Lower lobe of right lung (tissue), 2 donors: ENCODE measurements around the gene MROH8. TPM values are rescaled to one million over a fixed set of nuclear protein-coding genes. Genes with fewer than 3 reads are reported as not detected.
"Not testable (repeated sequence)": the region's sequence is repeated elsewhere in the genome, so short reads cannot be mapped to it uniquely, and the experiment has no call there.

ENCODE experiments used
- ATAC-seq, 2 donors: fragments of 200-7000 bp; cut with Tn5 transposase; one replicate each; pipeline ENCODE4 v1.9.1; 2020 to 2022; ENCODE audit warnings: mild to moderate bottlenecking in 2 of 2, moderate library complexity in 2 of 2
- DNase-seq: peaks from one replicate; pipeline ENCODE4 v3.0.0-alpha.2; 2020
- H3K27ac ChIP-seq: fragments of 200-600 bp; one replicate; pipeline ENCODE4 v1.8.0; 2022
- H3K27me3 ChIP-seq: fragments of 200-600 bp; one replicate; pipeline ENCODE4 v1.8.0; 2022; ENCODE audit warnings: low read depth
- H3K36me3 ChIP-seq: fragments of 200-600 bp; one replicate; pipeline ENCODE4 v1.8.0; 2022; ENCODE audit warnings: mild to moderate bottlenecking
- H3K4me1 ChIP-seq: fragments of 200-600 bp; one replicate; pipeline ENCODE4 v1.8.0; 2022
- H3K4me3 ChIP-seq: fragments of 200-600 bp; one replicate; pipeline ENCODE4 v1.8.0; 2022; ENCODE audit warnings: mild to moderate bottlenecking
- H3K9me3 ChIP-seq: fragments of 200-600 bp; one replicate; pipeline ENCODE4 v1.8.0; 2022
- intact Hi-C: fragments of 100-400 bp; cut with DNase I; formaldehyde crosslinking; loops from one replicate; pipeline ENCODE4 v1.11.0; 2022
- total RNA-seq: library from RNA; stranded (reverse); fragmentation: NEBNext Ultra II Directional; extraction: Animal tissue kit (Norgen Biotek cat#: 25700); gene quantifications from one replicate; pipeline ENCODE4 v1.2.1, GENCODE V29; 2021
- TF ChIP-seq, protein P1 (sequence below): fragments of 200-600 bp; IDR thresholded peaks from one replicate; pipeline ENCODE4 v1.8.0; 2022; ENCODE audit warnings: antibody characterized with exemption, mild to moderate bottlenecking
- donor health status: DM: no; HTN: yes; CAD: no; lungs with severe emphysema.

Gene MROH8
- total RNA-seq, 1 donor from 2014 or later: 3.9 TPM

DNA sequence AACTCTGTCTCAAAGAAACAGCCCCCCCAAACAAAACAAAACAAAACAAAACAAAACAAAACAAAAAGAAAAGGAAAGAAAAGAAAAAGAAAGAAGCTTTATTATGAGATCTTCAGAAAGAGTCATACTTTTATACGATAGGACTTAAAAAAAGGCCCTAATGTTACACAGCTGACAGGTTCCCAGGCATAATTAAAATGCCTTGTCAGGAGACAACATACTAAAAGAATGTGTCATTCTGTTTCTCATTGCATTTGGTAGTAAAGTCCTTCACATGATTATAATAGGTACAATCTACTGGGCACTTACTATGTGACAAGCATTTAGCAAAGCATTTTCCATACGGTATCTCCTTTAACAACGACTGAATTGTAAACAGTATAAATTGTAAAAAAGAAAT lies 36.6 kb downstream of the MROH8 start:
- Histone ChIP-seq H3K4me3 (no peak overlapping the region), H3K27me3 (no peaks in the 10 kb centered on the region), H3K4me1 (no peaks in the 10 kb centered on the region), H3K36me3 (no peaks in the 10 kb centered on the region), H3K9me3 (no peaks in the 10 kb centered on the region), H3K27ac (no peak overlapping the region)
- no peak for DNase-seq
- intact Hi-C loops: no loop called here
- TF ChIP-seq, protein P1, sequence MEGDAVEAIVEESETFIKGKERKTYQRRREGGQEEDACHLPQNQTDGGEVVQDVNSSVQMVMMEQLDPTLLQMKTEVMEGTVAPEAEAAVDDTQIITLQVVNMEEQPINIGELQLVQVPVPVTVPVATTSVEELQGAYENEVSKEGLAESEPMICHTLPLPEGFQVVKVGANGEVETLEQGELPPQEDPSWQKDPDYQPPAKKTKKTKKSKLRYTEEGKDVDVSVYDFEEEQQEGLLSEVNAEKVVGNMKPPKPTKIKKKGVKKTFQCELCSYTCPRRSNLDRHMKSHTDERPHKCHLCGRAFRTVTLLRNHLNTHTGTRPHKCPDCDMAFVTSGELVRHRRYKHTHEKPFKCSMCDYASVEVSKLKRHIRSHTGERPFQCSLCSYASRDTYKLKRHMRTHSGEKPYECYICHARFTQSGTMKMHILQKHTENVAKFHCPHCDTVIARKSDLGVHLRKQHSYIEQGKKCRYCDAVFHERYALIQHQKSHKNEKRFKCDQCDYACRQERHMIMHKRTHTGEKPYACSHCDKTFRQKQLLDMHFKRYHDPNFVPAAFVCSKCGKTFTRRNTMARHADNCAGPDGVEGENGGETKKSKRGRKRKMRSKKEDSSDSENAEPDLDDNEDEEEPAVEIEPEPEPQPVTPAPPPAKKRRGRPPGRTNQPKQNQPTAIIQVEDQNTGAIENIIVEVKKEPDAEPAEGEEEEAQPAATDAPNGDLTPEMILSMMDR: no peak
- ATAC-seq: no peak

DNA sequence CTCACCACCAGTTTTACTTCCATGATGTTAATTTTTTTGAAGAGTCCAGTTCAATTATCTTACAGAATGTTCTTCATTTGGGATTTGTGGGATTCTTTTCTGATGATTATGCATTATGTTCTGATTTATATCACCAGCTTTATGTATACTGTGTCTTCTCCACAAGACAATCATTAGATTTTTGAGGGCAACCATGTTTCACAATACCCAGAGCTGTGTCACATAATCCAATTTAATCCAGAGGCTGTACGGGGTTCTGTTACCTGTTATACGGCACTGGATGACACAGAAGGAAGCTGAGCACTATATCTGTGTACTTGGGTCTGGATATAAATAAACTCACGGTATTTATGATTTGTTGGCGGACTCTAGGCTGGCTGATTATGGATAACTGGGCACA lies 41.8 kb downstream of the MROH8 start:
- intact Hi-C loops: no loop called here
- H3K4me1 ChIP-seq: no peaks in the 10 kb centered on the region

DNA sequence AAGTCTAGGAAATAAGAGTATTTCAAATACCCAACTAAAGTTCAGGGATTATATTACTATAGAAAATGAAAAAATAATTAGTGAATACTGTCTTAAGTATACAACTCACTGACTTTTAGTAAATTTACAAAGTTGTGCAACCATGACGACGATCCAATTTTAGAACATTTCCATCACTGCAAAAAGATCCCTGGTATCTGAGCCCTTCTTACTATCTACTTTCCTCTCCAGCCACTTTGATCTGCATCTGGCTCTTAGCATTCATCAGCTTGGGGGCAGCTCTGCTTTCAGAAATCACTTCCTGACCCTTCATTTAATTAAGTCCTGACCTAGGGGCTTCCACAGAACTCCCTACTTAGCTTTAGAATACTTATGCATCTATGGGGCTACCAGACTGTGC lies 45.4 kb downstream of the MROH8 start:
- Histone ChIP-seq H3K9me3 (no peaks in the 10 kb centered on the region), H3K27ac (no peak overlapping the region), H3K27me3 (no peaks in the 10 kb centered on the region), H3K36me3 (no peaks in the 10 kb centered on the region), H3K4me3 (no peak overlapping the region), H3K4me1 (no peaks in the 10 kb centered on the region)
- ATAC-seq (no peak), DNase-seq (no peak)
- TF ChIP-seq, protein P1: no peak
- intact Hi-C loops: no loop called here

More for the DNA sequence above, 41.8 kb downstream of the MROH8 start:
- Histone ChIP-seq H3K4me3 (no peak overlapping the region), H3K9me3 (no peaks in the 10 kb centered on the region), H3K27ac (no peak overlapping the region), H3K27me3 (no peaks in the 10 kb centered on the region), H3K36me3 (no peaks in the 10 kb centered on the region)
- ATAC-seq: no peak
- no peak for DNase-seq
- TF ChIP-seq, protein P1: no peak

DNA sequence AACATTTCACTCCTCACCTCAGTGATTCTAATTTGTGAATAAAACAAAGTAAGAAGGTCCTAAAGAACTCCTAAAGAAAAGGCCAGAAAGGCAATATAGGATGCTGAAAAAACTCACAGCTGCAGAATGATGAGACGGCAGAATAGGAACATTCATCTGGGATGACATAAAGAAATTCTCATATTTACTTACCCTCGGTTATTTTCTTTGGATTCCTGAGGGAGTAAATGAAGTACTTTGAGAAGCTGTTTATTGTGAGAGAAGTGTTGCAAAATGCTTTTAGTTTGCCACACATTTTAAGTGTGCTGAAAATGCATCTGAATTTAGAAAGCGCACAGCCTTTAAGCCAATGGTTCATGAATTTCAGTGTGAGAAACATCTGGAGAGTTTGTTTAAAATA lies 47.9 kb downstream of the MROH8 start:
- intact Hi-C loops: no loop called here
- H3K36me3 ChIP-seq: no peaks in the 10 kb centered on the region
- ATAC-seq: no peak
- DNase-seq: no peak
- no peaks in the 10 kb centered on the region for H3K4me1 ChIP-seq
- TF ChIP-seq, protein P1: no peak
- no peaks in the 10 kb centered on the region for H3K9me3 ChIP-seq
- H3K27ac ChIP-seq: no peak overlapping the region
- no peaks in the 10 kb centered on the region for H3K27me3 ChIP-seq
- no peak overlapping the region for H3K4me3 ChIP-seq

DNA sequence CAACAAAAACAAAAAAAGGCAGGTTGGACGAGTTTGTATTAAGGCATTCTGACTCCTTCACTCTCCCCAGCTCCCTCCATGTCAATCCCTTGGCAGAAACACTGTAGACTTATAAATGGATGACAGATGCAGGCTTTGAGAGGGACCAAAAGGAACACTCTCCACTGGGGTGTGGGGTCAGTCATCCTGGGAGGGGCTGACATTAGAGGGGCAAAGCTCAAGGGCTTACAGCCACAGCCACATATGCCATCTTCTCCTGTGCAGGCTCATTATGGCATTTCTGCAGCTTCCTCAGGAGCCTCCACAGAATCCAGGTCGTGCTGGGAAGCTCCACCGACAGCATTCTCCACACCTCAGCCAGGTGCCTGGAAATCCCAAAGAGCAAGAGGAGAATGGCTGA lies 50.5 kb downstream of the MROH8 start:
- no peaks in the 10 kb centered on the region for H3K27me3 ChIP-seq
- TF ChIP-seq, protein P1: no peak
- no peak for ATAC-seq
- no peak overlapping the region for H3K27ac ChIP-seq
- DNase-seq: no peak
- H3K9me3 ChIP-seq: no peaks in the 10 kb centered on the region
- no peak overlapping the region for H3K4me3 ChIP-seq
- no peaks in the 10 kb centered on the region for H3K4me1 ChIP-seq
- intact Hi-C loops: no loop called here
- no peaks in the 10 kb centered on the region for H3K36me3 ChIP-seq

DNA sequence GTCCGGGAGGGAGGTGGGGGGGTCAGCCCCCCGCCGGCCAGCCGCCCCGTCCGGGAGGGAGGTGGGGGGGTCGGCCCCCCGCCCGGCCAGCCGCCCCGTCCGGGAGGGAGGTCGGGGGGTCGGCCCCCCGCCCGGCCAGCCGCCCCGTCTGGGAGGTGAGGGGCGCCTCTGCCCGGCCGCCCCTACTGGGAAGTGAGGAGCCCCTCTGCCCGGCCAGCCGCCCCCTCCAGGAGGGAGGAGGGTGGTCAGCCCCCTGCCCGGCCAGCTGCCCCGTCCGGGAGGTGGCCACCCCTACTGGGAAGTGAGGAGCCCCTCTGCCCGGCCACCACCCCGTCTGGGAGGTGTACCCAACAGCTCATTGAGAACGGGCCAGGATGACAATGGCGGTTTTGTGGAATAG lies 53.1 kb downstream of the MROH8 start:
- H3K4me3 ChIP-seq, ATAC-seq, intact Hi-C loops, DNase-seq, H3K4me1 ChIP-seq, H3K27ac ChIP-seq, H3K27me3 ChIP-seq, H3K36me3 ChIP-seq, H3K9me3 ChIP-seq: not testable (repeated sequence)
